RPMI7951 (cell line): ENCODE data around the gene DLG5. TPM values are rescaled to one million over a fixed set of nuclear protein-coding genes. Genes with fewer than 3 reads are reported as not detected.

Experiments
- DNase-seq: peaks from one replicate; pipeline ENCODE4 v3.0.0-alpha.2; 2012; ENCODE audit warnings: low read depth
- total RNA-seq: library from RNA; depleted of rRNA; stranded (reverse); fragments of >200 nt; shearing (Covaris generic); gene quantifications from 2 replicates; pipeline ENCODE4 v1.2.3, GENCODE V29; 2014

The DLG5 gene
- total RNA-seq, 1 experiment from 2014 or later: 9.0 TPM

GRCh38 chr10:77843264-77843663 lies 83.3 kb downstream of the DLG5 start:
- no peak for DNase-seq

GRCh38 chr10:77842652-77843212 lies 83.8 kb downstream of the DLG5 start:
- DNase-seq: no peak

DNA sequence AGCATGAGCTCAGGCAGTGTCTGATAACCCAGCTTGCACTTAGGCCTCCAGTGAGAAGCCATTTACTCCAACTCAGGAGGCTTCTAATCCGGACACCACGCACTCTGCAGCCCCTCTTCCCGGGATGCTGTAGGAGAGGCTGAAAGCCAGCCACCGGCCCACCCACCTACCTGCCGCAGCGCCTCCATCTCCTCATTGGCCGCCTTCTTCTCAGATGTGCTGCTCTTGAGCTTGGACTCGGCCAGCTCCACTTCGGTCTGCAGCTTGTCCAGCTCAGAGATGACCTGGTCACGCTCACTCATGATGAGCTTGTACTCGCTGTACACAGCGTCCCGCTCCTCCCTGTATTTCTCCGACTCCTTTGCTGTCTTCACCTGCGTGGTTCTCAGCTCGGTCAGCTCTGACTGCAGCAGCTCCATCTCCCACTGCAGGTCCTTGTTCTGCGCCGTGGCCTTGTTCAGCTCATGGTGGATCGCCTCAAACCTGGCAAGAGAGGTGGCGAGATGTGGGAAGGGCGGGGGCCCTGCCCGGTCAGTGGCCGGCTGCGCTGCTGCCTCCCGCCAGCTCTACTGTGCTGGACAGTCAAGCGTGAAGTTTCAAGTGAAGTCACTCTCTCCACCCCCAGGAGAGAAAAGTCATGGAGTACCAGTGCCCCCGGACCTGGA lies 84.7 kb downstream of the DLG5 start:
- no peak for DNase-seq

DNA sequence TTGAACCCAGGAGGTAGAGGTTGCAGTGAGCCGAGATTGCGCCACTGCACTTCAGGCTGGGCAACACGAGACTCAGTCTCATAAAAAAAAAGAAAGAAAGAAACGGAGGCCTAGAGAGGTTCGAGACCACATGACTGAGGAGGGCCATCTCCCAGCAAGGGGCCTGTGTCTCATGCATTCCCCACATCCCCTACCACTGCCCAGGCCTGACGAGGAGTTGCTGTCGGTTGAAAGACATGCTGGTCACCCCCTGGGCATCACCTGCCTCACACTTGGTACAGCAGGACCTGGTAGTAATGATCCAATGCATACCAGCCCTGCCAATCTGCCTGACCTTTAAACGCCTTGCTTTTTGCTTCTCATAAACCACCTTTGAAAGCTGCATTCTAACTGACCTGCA lies 85.9 kb downstream of the DLG5 start:
- no peak for DNase-seq

GRCh38 chr10:77837925-77838595 lies 88.5 kb downstream of the DLG5 start:
- DNase-seq: no peak

GRCh38 chr10:77837248-77837924 lies 89.2 kb downstream of the DLG5 start:
- DNase-seq: peak; percentile 6

DNA sequence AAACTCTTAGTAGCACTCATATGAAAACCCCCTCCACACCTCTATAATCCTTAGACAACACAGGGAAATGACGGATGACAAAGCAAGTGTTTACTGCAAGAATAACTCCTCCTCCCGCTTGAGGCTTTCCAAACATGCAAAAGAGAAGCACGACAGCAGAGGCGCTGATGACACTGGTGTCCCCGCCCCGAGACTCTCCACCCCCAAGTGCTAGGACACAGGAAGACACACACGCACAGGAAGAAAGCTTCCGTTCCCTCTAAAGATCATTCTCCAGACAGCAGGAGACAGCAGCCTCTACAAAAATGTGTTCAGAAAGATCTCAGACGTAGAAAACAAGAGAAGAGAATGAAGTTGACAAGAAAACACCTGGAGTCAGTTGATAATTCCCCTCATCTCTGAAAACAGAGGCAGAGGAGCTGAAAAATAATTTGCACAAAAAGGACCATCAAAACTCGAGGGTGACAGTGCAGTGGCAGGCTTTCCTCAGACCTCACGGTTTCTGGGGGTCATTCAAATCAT lies 90.2 kb downstream of the DLG5 start:
- DNase-seq: peak; percentile 73

- peak; percentile 26 for DNase-seq
Measured at GRCh38 chr10:77835669-77836086, 90.9 kb downstream of the DLG5 start.

GRCh38 chr10:77834943-77835668 lies 91.4 kb downstream of the DLG5 start:
- no peak for DNase-seq

- no peak for DNase-seq
Measured at GRCh38 chr10:77834540-77834939, 92.0 kb downstream of the DLG5 start.

GRCh38 chr10:77833792-77834191 lies 92.8 kb downstream of the DLG5 start:
- no peak for DNase-seq

GRCh38 chr10:77833225-77833624 lies 93.3 kb downstream of the DLG5 start:
- no peak for DNase-seq

DNA sequence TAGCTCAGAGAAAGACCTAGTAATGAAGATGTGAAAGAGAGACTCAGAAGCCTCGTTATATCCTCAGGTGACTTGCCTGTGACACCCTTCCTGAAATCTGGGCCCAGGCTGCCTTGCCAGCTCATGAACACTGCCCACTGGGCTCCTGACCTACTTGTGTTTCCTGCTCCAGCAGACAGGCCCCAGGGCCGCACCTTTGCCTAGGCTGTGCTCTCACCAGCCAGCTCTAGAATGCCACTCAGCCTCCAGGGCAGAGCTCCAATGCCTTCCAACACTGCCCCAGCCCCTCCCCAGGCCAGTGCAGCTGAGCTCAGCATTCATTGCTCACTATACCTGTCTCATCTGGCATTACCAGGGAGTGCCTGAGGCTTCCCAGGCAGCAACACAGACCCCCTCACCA lies 94.3 kb downstream of the DLG5 start:
- DNase-seq: no peak

GRCh38 chr10:77829356-77829755 lies 97.2 kb downstream of the DLG5 start:
- DNase-seq: no peak

DNA sequence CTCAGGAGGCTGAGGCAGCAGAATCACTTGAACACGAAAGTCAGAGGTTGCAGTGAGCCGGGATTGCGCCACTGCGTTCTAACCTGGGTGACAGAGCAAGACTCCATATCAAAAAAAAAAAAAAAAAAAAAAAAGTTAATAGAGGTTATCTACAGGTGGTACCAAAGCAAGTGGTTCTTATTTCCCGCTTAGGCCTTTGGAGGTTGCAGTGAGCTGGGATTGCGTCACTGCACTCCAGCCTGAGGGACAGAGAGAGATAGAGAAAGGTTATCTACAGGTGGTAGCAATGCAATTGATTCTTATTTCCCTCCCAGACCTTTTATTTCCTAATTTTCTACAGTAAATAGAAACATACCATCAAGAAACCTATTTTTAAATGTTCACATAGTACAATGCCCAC lies 98.2 kb downstream of the DLG5 start:
- DNase-seq: no peak

- DNase-seq: no peak
Measured at GRCh38 chr10:77827366-77827765, 99.2 kb downstream of the DLG5 start.

DNA sequence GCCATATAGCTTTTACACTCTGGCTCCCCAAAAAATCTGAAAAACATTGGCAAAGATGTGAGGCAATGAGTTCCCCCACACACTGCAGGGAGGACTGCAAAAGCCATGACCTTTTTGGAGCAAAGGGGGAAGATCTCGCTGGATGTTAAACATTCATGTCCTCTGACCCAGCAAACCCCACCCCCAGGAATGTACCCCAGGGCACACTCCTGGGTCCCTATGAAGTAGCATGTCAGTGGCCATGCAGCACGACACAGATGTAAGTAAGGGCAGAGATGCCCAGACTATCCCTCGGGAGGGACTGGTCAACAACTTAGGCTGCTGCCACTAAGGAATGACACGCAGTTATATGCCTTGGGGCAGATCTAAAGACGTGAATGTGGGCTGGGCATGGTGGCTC lies 100.6 kb downstream of the DLG5 start:
- DNase-seq: no peak

DNA sequence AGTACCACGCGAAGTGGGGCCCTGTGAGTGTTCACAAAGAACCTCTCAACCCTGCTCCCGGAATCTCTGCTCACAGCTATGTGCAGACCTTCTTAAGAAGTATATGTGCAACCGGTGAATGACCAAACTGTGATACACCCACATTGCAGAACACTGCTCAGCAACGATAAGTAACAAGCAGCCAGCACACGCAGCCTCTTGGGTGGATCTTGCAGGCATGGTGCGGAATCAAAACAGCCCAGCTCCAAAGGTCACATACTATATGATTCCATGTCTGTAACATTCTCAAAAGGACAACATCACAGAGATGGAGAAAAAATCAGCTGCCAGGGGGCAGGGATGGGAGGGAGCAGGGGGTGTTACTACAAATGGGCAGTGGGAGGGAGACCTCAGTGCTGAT lies 101.6 kb downstream of the DLG5 start:
- no peak for DNase-seq

GRCh38 chr10:77823811-77824542 lies 102.6 kb downstream of the DLG5 start:
- DNase-seq: no peak

DNA sequence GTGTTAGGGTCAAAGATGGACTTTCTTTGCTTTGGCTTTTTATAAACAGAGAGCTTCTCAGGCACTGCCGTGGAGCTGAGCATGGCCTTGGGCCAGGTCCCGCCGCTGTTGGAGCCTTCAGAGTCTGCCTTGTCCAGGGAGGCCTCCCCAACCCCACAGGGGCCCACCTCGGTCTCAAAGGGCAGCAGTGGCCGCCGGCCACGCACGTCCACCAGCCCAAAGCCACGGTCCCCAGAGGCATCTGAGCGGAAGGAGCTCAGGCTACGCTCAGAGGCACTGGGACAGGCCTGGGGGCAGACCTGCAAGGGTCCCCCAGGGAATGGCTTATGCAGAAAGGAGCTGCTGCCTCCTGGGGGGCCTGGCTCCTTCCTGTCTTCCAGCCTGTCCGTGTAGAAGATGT lies 105.0 kb downstream of the DLG5 start:
- no peak for DNase-seq

- no peak for DNase-seq
Measured at GRCh38 chr10:77821036-77821435, 105.5 kb downstream of the DLG5 start.
